Loucy (cell line): ENCODE measurements around the gene COL24A1.

Experiments used
- H2AFZ ChIP-seq: fragments of 200-600 bp; sonication (generic); 2 replicates; pipeline ENCODE4 v1.6.0; 2016; ENCODE audit warnings: antibody characterized with exemption, mild to moderate bottlenecking, low read length, moderate library complexity
- H3F3A ChIP-seq: fragments of 200-600 bp; 2 replicates; pipeline ENCODE4 v1.6.0; 2016; ENCODE audit warnings: antibody characterized with exemption, low read depth, mild to moderate bottlenecking
- H3K27me3 ChIP-seq: fragments of 200-600 bp; sonication (generic); 2 replicates; pipeline ENCODE4 v1.6.1; 2014; ENCODE audit warnings: low read length, mild to moderate bottlenecking; ENCODE audit not compliant: insufficient read depth, poor library complexity, severe bottlenecking
- H3K36me3 ChIP-seq: fragments of 200-600 bp; sonication (generic); 2 replicates; pipeline ENCODE4 v1.6.1; 2016; ENCODE audit warnings: low read length; ENCODE audit not compliant: insufficient read depth
- H3K4me1 ChIP-seq: fragments of 200-600 bp; sonication (generic); 2 replicates; pipeline ENCODE4 v1.5.1; 2014; ENCODE audit warnings: low read length, mild to moderate bottlenecking; ENCODE audit not compliant: insufficient read depth, poor library complexity, severe bottlenecking
- H3K4me2 ChIP-seq: fragments of 200-600 bp; sonication (generic); 2 replicates; pipeline ENCODE4 v1.6.0; 2014; ENCODE audit warnings: antibody characterized with exemption, low read length, low read depth, mild to moderate bottlenecking; ENCODE audit not compliant: poor library complexity, severe bottlenecking
- H3K4me3 ChIP-seq: fragments of 200-600 bp; sonication (generic); 2 replicates; pipeline ENCODE4 v1.5.1; 2014; ENCODE audit warnings: low read length, mild to moderate bottlenecking, mixed read lengths; ENCODE audit not compliant: poor library complexity, severe bottlenecking
- H3K79me2 ChIP-seq: fragments of 200-600 bp; sonication (generic); 2 replicates; pipeline ENCODE4 v1.6.1; 2014; ENCODE audit warnings: low read length; ENCODE audit not compliant: insufficient read depth
- H3K9ac ChIP-seq: fragments of 200-600 bp; sonication (generic); 2 replicates; pipeline ENCODE4 v1.6.0; 2014; ENCODE audit warnings: mild to moderate bottlenecking, low read depth, low read length, moderate library complexity; ENCODE audit not compliant: poor library complexity, severe bottlenecking
- H3K9me2 ChIP-seq: fragments of 200-600 bp; sonication (generic); replicated peaks from 2 replicates; pipeline ENCODE4 v1.6.1; 2016; ENCODE audit warnings: low read depth, low read length, mixed read lengths
- H3K9me3 ChIP-seq: fragments of 200-600 bp; sonication (generic); 2 replicates; pipeline ENCODE4 v1.6.1; 2014; ENCODE audit warnings: mild to moderate bottlenecking, antibody characterized with exemption, low read length, low read depth; ENCODE audit not compliant: insufficient read depth
- H4K20me1 ChIP-seq: fragments of 200-600 bp; sonication (generic); 2 replicates; pipeline ENCODE4 v1.6.0; 2014; ENCODE audit warnings: antibody characterized with exemption, low read length, mild to moderate bottlenecking; ENCODE audit not compliant: insufficient read depth, poor library complexity, severe bottlenecking
- CTCF ChIP-seq: fragments of 200-600 bp; sonication (generic); conservative IDR thresholded peaks from 2 replicates; pipeline ENCODE4 v1.5.1; 2014; ENCODE audit warnings: mild to moderate bottlenecking, antibody characterized with exemption, low read length
- EZH2phosphoT487 ChIP-seq: fragments of 200-600 bp; IDR thresholded peaks from 2 replicates; pipeline ENCODE4 v1.6.1; 2018; ENCODE audit warnings: antibody characterized with exemption, mild to moderate bottlenecking, moderate library complexity, borderline replicate concordance

COL24A1 gene

GRCh38 chr1:86067626-86068025, 88.9 kb downstream of the COL24A1 start:
- no peaks in the 10 kb centered on the region for H3K4me1 ChIP-seq
- no peaks in the 10 kb centered on the region for H3K9me3 ChIP-seq
- H3K9ac ChIP-seq = no peak overlapping the region
- TF ChIP-seq CTCF (no peak), EZH2phosphoT487 (no peak)
- H3F3A ChIP-seq = no peaks in the 10 kb centered on the region
- no peak overlapping the region for H2AFZ ChIP-seq
- H3K36me3 ChIP-seq = no peaks in the 10 kb centered on the region
- no peak overlapping the region for H3K4me3 ChIP-seq
- no peak overlapping the region for H3K4me2 ChIP-seq
- no peaks in the 10 kb centered on the region for H3K79me2 ChIP-seq
- no peaks in the 10 kb centered on the region for H3K9me2 ChIP-seq
- H3K27me3 ChIP-seq = no peaks in the 10 kb centered on the region
- H4K20me1 ChIP-seq = no peaks in the 10 kb centered on the region

- no peaks in the 10 kb centered on the region for H4K20me1 ChIP-seq
- no peak overlapping the region for H3K9ac ChIP-seq
- H3K9me2 ChIP-seq = no peaks in the 10 kb centered on the region
- H3K9me3 ChIP-seq = no peaks in the 10 kb centered on the region
- no peaks in the 10 kb centered on the region for H3K79me2 ChIP-seq
- no peak overlapping the region for H3K4me3 ChIP-seq
- TF ChIP-seq EZH2phosphoT487 (no peak), CTCF (no peak)
- H3F3A ChIP-seq = no peaks in the 10 kb centered on the region
- H3K4me1 ChIP-seq = no peaks in the 10 kb centered on the region
- H2AFZ ChIP-seq = no peak overlapping the region
- H3K36me3 ChIP-seq = no peaks in the 10 kb centered on the region
- no peaks in the 10 kb centered on the region for H3K27me3 ChIP-seq
- no peak overlapping the region for H3K4me2 ChIP-seq
Observed at GRCh38 chr1:86064899-86065298, 91.7 kb downstream of the COL24A1 start.

- Histone ChIP-seq H3K9ac (no peak overlapping the region), H2AFZ (no peak overlapping the region), H3K4me3 (no peak overlapping the region), H3K79me2 (no peaks in the 10 kb centered on the region), H3F3A (no peaks in the 10 kb centered on the region), H3K4me1 (peaks cover 6% of the 10 kb centered on the region), H3K4me2 (no peak overlapping the region), H3K36me3 (no peaks in the 10 kb centered on the region), H3K9me2 (no peaks in the 10 kb centered on the region), H4K20me1 (no peaks in the 10 kb centered on the region), H3K27me3 (no peaks in the 10 kb centered on the region), H3K9me3 (no peaks in the 10 kb centered on the region)
- TF ChIP-seq EZH2phosphoT487 (no peak), CTCF (no peak)
Observed at GRCh38 chr1:86063721-86064120, 92.9 kb downstream of the COL24A1 start.
